ENCODE data around the gene ALG14. TPM values are rescaled to one million over a fixed set of nuclear protein-coding genes. Genes with fewer than 3 reads are reported as not detected.
A peak's percentile ranks its signal among the peaks of the same experiment; 100 is the strongest.
"Not testable (repeated sequence)": the region's sequence is repeated elsewhere in the genome, so short reads cannot be mapped to it uniquely, and the experiment has no call there.

Gene ALG14
- total RNA-seq, 1 experiment from 2014 or later, result 4.8 TPM

DNA sequence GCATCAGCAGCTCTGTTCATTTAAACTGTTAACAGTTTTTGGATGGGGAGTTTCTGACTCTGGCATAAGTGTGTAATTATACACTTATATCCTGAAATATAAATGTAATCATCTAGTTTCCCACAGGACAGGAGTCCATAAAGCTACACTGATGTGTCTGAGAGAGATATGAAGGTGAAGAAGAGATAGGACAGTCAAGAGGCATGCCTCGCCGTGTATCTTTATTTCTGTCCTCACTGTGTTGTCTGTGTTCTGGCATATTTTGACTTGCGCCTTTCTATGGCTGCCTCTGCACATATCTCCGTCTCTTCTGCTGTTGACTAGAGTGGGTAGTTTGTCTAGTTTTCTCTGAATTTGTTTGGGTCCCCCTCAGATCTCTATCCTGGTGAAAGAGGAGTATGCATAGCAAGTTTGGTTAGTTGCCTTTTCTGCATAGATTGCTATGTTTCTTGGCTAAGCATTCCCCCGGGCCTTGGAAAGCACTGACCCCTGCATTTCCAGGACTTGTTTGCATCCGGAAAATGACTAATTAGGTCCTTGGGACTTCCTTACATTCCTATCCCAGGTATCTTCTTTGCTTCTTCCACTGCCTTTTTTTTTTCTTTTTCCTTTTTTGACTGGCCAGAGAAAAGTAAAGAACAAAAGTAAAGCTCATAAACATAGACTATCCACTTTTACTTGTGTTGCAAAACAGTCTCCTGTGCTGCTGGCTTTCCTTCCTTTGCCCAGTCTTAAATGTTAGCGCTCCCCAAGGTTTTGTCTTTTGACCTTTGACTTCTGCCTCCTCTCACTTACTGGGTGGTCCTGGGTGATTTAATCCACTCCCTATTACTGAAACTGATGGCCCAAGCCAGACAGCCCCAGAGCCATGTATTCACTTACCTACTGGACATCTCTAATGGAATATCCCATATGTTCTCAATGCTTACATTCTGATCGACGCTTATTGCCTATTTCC is 118.2 kb downstream of the ALG14 start:
- no peak for DNase-seq (ENCODE audit: low spot score)

DNA sequence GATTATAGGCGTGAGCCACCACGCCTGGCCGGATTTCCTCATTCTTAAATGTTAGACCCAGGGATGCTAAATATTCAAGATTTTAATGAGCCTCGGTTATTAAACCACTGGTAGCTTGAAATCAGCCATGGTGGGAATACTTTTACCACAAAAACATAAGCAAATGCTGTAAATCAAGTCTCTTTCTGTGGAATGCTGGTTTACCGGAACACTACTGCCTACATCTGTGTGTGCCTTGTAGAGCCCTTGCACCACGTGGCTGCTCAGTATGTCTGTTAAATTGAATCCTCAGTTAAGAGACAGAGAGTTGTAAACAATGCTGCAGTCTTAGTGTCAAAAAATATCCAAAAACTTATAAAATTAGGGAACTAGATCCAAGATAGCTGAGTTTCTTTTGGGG is 119.0 kb downstream of the ALG14 start:
- no peak for DNase-seq (ENCODE audit: low spot score)

DNA sequence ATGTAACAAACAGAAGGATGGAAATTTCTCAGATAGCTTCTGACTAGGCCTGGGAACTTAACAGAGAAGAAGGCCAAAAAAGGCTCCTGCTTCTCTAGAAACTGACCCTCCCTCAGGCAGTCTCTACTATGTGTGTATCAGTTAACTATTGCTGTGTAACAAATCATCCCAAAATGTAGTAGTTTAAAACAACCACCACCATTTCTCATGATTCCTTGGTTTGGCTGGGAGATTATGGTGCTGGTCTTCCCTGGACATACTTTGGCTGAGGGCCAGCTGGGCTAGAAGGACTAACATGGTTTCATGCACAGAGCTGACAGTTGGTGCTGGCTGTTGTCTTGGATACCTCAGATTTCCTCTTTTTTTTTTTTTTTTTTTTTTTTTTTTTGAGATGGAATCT is 119.6 kb downstream of the ALG14 start:
- DNase-seq (ENCODE audit: low spot score), result no peak

DNA sequence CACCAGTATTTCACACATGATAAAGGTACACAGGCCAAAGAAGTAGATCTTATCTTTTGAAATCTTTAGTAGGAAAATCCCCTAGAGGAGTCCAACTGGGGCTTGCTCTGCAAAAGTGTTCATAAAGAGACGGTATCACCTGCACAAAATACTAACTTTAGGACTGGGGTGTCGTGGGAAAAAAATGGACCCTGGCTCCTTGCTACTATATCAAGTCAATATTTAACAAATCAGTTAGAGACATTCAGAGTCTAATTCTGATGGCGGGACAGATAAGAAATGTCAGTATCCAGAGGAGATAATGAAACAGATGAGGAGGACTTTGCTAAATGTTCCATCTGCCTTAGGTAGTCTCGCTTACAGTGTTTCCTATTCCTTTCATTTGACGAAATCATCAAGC is 120.2 kb downstream of the ALG14 start:
- DNase-seq (ENCODE audit: low spot score), result no peak

DNA sequence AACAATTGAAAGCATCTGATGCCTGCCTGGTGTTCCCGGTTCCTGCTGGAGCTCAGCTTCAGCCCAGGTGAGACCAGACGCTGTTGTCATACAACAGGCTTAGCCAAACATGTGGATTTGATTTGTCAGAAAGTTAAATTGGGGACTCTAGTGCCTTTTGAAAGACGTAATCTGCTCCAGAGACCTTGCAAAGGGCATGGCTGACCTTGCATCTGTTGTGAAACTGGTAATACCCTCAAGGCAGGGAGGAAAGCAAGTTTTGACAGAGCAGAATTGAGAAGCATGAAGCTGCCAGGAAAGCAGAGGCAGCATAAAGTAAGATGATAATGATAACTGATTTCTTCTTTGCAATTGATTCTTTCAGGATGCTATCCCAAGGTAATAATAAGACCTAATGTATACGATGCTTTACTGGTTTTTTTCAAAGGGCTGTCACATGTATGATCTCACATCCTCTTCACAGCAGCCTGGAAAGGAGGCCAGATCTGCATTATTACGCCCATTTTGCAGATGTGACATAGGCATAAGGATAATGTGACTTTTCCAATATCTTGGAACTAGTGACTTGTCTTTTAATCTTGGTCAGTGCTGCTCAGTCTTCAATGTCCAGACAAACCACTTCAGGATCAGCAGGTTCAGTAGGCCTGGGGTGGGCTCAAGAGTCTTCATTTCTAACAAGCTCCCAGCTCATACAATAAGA is 121.1 kb downstream of the ALG14 start:
- DNase-seq (ENCODE audit: low spot score), result no peak

DNA sequence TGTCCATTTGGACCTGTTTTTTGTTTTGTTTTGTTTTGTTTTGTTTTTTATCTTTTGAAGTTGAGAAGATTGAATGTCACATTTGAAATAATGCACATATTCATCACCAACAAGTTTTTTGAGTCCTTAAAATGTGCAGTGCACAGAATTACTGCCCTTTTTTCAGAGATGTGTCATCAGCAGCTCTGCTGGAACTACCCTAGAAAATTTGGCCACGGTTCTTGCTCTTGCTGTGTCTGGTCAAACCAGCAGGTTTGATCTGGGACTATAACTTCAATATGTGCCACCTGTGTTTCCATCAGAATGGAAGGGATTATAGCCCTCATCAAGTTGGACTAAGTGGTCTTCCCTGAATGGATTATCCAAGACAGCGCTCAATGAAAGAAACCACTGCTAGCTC is 121.7 kb downstream of the ALG14 start:
- no peak for DNase-seq (ENCODE audit: low spot score)

DNA sequence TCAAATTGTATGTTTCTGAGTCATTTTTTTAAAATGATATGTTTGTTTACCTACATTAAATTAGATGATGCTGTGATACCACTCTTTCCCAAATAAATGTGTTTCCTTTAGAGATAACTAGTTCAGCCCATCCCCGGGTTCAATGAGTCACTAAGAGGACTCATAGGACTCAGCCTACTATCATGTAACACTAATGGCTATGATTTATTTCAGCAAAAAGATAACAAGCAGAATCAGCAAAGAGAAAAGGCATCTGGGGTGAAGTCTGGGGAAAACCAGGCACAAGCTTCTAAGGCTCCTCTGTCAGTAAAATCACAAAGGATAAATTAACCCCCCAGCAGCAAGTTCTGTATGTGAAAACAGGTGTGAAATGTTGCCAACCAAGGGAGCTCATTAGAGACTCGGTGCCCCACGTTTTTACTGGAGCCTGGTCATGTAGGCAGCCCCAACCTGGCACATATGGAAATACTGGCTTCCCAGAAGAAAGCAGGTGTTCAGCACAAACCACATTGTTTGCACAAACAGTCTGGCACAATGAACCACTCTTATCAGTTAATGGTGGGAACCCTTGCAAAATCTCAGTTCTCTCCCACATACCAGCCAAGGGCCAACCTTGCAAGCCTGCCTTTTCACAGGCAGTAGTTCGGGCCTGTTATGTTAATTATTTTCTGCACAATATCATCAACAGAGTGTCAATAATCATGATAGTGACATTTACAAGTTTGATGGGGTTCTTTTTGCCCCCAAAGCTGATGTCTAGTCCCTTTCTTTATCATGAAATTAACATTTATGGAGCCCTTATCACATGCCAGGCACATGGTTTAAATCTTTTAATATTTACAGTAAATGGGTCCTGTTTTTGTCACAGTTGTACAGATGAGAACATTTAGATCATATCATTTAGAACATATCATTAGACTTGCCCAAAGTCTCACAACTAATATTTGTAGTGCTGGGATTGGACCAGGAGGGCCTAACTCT is 122.8 kb downstream of the ALG14 start:
- peak; percentile 97 for DNase-seq (ENCODE audit: low spot score)

DNA sequence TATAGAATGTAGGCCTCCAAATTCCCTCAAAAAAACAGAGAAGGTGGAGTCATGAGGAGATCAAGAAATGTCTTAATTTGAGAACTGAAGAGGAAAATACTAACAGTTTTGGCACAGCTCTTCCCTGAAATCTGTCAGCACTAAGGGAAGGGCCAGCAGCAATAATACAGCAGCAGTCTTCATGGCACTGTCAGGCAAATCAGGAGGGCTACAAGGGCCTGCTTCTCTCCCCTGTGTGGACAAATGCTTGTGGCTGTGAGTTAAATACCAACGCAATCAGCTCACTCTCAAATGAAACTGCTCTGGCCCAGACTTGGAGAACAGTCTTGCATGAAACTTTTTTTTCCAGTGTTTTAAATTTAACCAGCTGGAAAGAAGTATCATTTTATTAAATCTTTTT is 125.3 kb downstream of the ALG14 start:
- no peak for DNase-seq (ENCODE audit: low spot score)

DNA sequence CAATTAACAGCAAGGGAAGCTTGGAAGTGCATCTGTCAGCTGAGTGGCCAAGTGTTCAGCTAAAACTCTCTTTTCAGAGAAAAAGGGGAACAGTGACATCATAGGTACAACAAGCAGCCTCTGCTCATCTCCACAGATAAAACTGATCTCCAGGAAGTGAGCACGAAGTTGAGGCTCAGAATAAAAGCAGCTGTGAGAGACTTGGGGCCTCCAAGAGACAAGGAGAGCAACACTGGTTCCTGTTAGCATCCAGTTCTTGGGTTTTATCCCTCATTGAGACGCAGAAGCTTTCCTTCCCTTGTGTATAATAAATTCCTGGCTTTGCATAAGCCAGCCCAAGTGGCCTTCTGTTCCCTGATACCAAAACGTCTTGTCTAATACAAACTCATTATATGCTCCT is 125.9 kb downstream of the ALG14 start:
- DNase-seq (ENCODE audit: low spot score), result no peak

DNA sequence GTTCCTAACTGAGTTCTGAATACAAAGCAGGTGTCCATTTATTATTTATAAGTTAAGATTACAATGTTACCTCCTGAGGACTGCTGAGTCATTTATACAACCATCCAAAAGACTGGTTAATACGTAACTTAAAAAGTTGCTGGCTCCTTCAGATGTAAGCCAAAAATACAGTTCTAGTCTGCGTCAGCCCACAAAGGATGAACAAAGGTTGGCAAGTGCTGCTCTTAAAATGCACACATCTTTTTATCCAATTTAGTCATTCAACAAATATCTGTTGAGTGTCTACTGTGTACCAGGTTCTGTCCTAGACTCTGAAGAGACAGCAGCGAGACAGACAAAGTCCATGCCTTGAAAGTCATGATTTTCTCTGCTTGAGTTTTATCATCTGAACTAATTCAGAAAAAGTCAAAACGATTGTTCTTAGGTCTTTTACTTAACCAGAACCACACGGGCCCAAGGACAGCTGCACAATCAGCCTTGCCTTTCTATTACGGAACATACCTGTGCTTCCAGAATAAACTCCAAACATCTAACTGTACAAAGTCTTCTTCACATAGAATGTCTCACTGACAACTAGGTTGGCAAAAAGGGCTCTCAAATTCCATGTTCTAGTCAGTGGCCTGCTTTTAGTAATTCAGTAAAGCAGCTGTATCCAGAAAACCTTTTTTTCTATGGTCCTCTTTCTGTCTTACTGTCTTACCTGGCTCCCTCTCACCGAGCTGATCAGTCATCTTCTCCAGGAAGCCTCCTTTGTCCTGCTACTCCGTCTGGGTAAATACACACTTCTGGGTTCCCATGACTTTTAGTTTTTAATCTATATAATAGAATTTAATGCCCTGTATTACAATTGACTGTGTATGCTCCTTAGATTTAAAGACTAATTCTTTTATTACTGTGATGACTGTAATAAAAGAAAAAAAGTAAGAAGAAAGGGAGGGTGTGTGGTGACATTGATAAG is 130.3 kb downstream of the ALG14 start:
- DNase-seq (ENCODE audit: low spot score), result no peak

DNA sequence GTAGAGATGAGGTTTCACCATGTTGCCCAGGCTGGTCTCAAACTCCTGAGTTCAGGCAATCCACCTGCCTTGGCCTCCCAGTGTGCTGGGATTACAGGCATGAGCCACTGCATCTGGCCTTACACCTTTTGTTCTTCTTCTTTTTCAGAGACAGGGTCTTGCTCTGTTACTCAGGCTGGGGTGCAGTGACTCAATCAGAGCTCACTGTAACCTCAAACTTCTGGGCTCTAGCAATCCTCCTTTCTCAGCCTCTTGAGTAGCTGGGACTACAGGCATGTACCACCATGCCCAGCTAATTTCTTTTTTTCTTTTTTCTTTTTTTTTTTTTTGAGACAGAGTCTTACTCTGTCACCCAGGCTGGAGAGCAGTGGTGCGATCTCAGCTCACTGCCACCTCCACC is 131.3 kb downstream of the ALG14 start:
- not testable (repeated sequence) for DNase-seq (ENCODE audit: low spot score)

DNA sequence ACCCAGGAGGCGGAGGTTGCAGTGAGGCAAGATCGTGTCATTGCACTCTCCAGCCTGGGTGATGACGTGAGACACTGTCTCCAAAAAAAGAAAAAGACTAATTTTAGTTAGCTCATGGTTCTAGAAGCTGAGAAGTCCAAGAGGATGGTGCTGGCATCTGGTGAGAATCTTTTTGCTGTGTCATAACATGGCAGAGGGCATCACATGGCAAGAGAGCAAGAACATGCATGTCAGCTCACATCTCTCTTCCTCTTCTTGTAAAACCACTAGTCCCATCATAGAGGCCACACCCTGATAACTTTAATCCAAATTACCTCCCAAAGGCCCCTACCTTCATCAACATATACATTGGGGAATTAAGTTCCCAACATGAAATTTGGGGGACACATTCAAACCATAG is 132.0 kb downstream of the ALG14 start:
- no peak for DNase-seq (ENCODE audit: low spot score)

DNA sequence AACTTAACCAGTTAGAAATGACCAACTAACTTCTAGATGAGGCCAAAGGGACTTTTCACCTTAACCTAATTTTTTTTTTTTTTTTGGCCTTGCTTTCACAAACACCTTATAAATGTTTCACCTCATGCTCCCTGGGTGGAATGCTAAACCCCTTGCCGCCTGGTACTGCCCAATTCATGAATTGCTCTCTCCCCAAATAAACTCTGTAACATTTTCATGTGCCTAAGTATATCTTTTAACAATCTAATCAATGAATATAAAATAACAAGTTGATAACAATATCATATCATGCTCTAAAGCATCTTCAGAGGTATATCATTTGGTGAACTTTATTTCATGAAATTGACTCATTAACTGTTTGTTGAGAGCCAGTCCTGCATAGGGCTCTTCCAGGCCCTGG is 134.9 kb downstream of the ALG14 start:
- no peak for DNase-seq (ENCODE audit: low spot score)

DNA sequence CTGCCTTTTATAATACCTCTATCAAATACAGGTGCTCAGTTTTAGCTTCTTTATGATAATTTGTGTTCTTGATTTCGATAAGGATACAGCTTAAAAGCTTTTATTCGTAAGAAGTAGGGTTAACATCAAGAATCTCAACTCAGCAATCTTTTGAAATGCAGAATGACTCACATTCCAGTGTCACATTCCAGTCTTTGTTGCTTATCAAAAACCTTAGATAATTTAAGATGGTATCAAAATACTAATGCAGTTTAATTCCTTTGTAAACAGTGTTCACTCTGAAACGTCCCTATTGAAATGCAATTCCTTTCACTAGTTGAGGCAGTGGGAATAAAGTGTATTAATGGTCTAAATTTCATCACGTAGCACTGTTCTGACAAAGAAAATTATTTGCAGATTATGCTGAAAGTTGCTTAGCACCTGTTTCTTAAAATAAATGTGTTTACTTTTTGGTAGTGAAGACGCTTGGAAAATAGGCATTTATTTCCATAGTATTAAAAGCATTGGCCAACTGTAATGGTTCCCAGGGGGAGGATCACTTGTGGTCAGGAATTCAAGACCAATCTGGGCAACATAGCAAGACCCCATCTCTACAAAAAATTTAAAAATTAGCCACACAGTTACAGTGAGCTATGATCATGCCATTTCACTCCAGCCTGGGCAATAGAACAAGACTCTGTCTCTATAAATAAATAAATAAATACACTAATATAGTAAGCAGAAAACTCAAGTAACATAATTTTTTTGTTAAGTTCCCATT is 135.7 kb downstream of the ALG14 start:
- DNase-seq (ENCODE audit: low spot score), result peak; percentile 47

DNA sequence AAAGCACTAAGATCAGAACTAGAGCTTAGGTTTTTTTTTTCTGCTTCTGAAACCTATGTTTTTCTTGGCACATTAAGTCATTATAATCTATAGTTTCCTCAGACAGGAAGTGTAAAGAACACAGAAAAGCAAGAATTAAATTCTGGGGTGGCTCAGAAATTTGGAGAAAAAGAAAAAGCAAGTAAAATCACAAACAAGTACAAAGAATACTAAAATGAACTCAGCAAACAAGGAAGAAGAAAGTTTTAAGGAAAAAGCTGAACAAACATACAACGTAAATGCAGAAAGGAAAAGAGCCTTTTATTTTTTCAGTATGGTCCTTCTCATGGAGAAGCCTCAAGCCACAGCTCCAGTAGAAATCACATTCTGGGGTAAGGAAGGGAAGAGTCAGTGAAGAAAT is 137.3 kb downstream of the ALG14 start:
- DNase-seq (ENCODE audit: low spot score), result no peak

DNA sequence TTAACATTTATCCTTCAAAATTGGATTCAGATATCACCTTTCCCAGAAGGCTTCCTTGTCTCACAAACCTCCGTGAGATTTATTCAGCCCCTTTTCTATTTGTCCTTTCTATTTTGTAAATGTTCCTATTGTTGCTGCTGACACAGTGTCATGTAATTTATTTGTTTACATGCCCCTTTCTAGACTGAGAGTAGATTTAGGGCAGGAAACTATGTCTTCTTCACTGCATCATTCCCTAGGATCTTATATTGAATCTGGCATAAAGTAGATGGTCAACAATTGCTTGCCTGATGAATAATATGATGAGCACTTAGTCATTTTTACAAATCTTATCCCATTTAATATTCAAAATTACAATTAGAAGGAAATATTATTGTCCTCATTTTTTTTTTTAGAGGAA is 137.7 kb downstream of the ALG14 start:
- DNase-seq (ENCODE audit: low spot score), result no peak

DNA sequence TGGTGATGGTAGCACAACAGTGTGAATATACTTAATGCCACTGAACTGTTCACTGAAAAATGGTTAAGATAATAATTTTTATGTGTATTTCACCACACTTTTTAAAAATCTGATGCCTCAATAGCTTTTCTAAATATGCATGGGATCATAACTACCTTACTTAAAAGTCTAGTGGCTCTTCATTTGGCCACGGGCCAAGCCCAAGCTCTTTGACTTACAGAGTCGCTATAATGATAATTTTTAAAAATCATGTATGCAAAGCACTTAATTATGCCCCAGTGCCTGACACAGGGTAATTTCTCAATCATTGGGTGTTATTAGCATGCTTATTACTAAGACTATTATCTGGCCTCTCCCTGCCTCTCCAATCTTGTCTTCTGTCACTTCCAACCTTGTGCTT is 138.2 kb downstream of the ALG14 start:
- DNase-seq (ENCODE audit: low spot score), result no peak

DNA sequence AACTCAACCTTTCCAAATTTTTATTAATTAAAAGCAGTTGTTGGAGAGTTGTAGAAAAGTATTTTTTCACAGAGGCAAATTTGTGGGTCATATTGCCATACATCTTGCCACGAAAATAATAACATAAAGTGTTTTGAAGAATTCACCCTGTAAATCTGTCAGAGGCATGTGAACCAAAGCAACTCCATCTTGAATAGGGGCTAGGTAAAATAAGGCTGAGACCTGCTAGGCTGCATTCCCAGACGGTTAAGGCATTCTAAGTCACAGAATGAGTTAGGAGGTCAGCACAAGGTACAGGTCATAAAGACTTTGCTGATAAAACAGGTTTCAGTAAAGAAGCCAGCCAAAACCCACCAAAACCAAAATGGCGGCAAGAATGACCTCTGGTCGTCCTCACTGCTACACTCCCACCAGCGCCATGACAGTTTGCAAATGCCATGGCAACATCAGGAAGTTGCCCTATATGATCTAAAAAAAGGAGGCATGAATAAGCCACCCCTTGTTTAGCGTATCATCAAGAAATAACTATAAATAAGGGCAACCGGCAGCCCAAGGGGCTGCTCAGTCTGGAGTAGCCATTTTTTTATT is 141.4 kb downstream of the ALG14 start:
- no peak for DNase-seq (ENCODE audit: low spot score)

DNA sequence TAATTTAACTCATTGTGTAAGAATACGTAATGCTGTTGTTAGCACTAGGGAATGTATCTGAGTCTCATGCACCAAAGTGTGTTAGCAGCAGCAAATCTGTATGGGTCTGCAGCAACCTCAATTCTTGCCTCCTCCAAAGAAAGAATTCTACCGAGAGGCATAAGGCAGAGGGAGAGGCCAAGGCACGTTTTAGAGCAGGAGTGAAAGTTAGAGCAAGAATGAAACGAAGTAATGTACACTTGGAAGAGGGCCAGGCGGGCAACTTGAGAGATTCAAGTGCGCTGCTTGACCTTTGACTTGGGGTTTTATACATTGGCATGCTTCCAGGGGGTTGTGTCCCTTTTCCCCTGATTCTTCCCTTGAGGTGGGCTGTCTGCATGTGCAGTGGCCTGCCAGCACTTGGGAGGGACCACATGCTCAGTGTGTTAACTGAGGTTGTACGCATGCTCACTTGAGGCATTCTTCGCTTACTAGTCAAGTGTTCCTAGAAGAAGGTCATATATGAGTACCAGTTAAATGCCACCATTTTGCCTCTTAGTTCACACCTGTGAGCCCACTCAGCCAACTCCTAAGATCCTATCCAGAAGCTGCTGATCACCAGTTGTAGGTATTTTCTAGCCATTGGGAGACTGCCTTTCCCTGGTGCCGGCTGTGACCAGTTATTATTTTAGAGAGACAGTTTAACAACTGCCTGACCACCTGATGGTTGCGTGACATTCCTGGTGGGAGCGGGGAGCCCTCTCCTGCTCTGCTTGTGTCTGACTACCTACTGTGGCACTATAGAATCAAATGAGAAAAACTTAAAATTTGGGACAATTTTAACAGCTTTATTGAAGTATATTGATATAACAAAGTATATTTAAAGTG is 143.2 kb downstream of the ALG14 start:
- DNase-seq (ENCODE audit: low spot score), result no peak
